Activated CD8-positive, alpha-beta T cell treated with anti-CD3 and anti-CD28 coated beads, Interleukin-2, amount 10 ng/mL, durations not matched to agents 7 days and 5 days (primary cell): Measurements from ENCODE around the gene TFCP2L1. TPM values are rescaled to one million over a fixed set of nuclear protein-coding genes. Genes with fewer than 3 reads are reported as not detected.
A peak's percentile ranks its signal among the peaks of the same experiment; 100 is the strongest.
"Not testable (repeated sequence)": the region's sequence is repeated elsewhere in the genome, so short reads cannot be mapped to it uniquely, and the experiment has no call there.

Experiments
- ATAC-seq: fragments of 150-1000 bp; cut with Tn5 transposase; one replicate; pipeline ENCODE4 v1.10.0; 2021; ENCODE audit warnings: moderate library complexity
- CTCF ChIA-PET: fragments of 350-600 bp; sonication (Branson Sonifier 250); formaldehyde crosslinking; loops from one replicate; lab custom pipeline; 2021; ENCODE audit warnings: antibody characterized with exemption; lab: Charles Lee
- POLR2A ChIA-PET: fragments of 350-600 bp; sonication (Branson Sonifier 250); formaldehyde crosslinking; loops from one replicate; lab custom pipeline; 2021; ENCODE audit warnings: antibody characterized with exemption; lab: Charles Lee
- DNase-seq: peaks from one replicate; pipeline ENCODE4 v3.0.0-alpha.2; 2020
- H3K27ac Mint-ChIP-seq: one replicate; pipeline ENCODE4 v1.8.0; 2021; ENCODE audit warnings: mild to moderate bottlenecking, mixed read lengths
- H3K27me3 Mint-ChIP-seq: one replicate; pipeline ENCODE4 v1.8.0; 2021; ENCODE audit warnings: low read depth, mixed read lengths
- H3K36me3 Mint-ChIP-seq: one replicate; pipeline ENCODE4 v1.8.0; 2021; ENCODE audit warnings: low read depth, mixed read lengths
- H3K4me1 Mint-ChIP-seq: one replicate; pipeline ENCODE4 v1.8.0; 2021; ENCODE audit warnings: low read depth, mixed read lengths
- H3K4me3 Mint-ChIP-seq: one replicate; pipeline ENCODE4 v1.8.0; 2021; ENCODE audit warnings: mild to moderate bottlenecking, mixed read lengths
- H3K9me3 Mint-ChIP-seq: one replicate; pipeline ENCODE4 v1.8.0; 2022; ENCODE audit warnings: mixed read lengths; ENCODE audit not compliant: insufficient read depth
- total RNA-seq, 2 experiments: library from RNA; stranded (reverse); gene quantifications; one replicate each; pipeline ENCODE4 v1.2.3, GENCODE V29; 2021

Gene TFCP2L1
- total RNA-seq, 2 experiments from 2014 or later, result 0.16 TPM; not detected in 1

DNA sequence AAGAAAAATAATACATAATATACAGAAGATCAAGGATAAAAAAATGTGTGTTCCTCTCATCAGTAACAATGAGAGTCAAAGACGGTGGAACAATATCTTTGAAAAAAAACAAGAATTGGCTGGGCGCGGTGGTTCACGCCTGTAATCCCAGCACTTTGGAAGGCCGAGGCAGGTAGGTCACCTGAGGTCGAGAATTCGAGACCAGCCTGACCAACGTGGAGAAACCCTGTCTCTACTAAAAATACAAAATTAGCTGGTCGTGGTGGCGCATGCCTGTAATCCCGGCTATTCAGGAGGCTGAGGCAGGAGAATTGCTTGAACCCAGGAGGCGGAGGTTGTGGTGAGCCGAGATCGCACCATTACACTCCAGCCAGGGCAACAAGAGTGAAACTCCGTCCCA, 28.7 kb upstream of the TFCP2L1 start:
- ATAC-seq, H3K4me3 Mint-ChIP-seq, DNase-seq, H3K27ac Mint-ChIP-seq, POLR2A ChIA-PET, H3K9me3 Mint-ChIP-seq, H3K4me1 Mint-ChIP-seq, H3K36me3 Mint-ChIP-seq, CTCF ChIA-PET: not testable (repeated sequence)
- H3K27me3 Mint-ChIP-seq, result peaks cover 15% of the 10 kb centered on the region

DNA sequence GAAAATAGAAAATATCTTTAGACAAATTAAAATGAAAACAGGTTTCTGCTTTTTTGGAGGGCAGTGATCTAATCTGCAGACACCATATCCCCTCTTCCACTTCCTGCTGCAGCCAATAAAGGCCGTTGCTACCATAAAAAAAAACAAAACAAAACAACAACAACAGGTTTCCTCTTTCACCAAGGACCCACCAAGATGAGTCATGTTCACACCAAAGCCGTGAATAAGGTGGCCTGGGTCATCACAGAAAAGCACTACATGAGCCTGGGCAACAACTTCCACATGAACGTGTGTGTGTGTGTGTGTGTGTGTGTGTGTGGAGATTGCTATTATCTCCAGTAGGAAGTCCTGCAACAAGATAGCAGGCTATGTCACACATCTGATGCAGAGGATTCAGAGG, 24.8 kb upstream of the TFCP2L1 start:
- no peak for DNase-seq
- peaks cover 34% of the 10 kb centered on the region for H3K27me3 Mint-ChIP-seq
- peak; percentile 44 for ATAC-seq
- ChIA-PET POLR2A (no interaction called here), CTCF (no interaction called here)
- H3K4me1 Mint-ChIP-seq, result peaks cover 3% of the 10 kb centered on the region
- H3K27ac Mint-ChIP-seq, result no peak overlapping the region
- no peak overlapping the region for H3K4me3 Mint-ChIP-seq
- no peaks in the 10 kb centered on the region for H3K36me3 Mint-ChIP-seq
- H3K9me3 Mint-ChIP-seq, result no peaks in the 10 kb centered on the region

DNA sequence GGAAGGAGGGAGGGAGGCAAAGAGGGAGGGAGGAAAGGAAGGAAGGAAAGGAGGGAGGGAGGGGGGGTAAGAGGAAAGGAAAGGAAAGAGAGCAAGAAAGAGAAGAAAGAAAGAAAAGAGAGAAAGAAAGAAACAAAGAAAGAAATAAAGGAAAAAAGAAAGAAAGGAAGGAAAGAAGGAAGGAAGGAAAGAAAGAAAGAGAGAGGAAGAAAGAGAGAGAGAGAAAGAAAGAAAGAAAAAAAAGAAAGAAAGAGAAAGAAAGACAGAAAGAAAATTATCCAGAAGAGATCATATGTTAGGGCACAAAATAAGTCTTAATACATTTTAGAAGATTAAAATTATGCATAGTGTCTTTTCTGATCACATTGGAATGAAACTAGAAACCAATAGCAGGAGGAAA, 24.3 kb upstream of the TFCP2L1 start:
- ChIA-PET POLR2A (no interaction called here), CTCF (no interaction called here)
- H3K4me3 Mint-ChIP-seq, result no peak overlapping the region
- H3K9me3 Mint-ChIP-seq, result no peaks in the 10 kb centered on the region
- H3K4me1 Mint-ChIP-seq, result peaks cover 3% of the 10 kb centered on the region
- ATAC-seq, result no peak
- no peak for DNase-seq
- H3K27me3 Mint-ChIP-seq, result peaks cover 34% of the 10 kb centered on the region
- no peak overlapping the region for H3K27ac Mint-ChIP-seq
- H3K36me3 Mint-ChIP-seq, result no peaks in the 10 kb centered on the region

DNA sequence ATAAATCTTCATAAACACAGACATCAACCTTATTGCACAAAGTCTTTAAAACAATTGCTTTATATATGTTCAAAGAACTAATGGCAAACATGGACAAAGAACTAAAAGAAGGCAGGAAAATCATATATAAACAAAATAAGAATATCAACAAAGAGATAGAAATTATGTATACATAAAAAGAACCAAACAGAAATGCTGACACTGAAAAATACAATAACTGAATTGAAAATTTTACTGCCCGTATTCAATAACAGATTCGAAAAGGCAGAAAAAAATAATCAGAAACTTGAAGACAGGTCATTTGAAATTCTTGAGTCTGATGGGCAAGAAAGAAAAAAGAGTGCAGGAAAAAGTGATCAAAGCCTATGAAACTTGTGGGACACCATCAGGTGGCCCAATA, 22.0 kb upstream of the TFCP2L1 start:
- CTCF ChIA-PET, result no interaction called here
- no peak for ATAC-seq
- DNase-seq, result no peak
- H3K4me1 Mint-ChIP-seq, result peaks cover 3% of the 10 kb centered on the region
- no peaks in the 10 kb centered on the region for H3K9me3 Mint-ChIP-seq
- POLR2A ChIA-PET, result no interaction called here
- H3K27me3 Mint-ChIP-seq, result peaks cover 33% of the 10 kb centered on the region
- H3K27ac Mint-ChIP-seq, result no peak overlapping the region
- H3K4me3 Mint-ChIP-seq, result no peak overlapping the region
- H3K36me3 Mint-ChIP-seq, result no peaks in the 10 kb centered on the region

DNA sequence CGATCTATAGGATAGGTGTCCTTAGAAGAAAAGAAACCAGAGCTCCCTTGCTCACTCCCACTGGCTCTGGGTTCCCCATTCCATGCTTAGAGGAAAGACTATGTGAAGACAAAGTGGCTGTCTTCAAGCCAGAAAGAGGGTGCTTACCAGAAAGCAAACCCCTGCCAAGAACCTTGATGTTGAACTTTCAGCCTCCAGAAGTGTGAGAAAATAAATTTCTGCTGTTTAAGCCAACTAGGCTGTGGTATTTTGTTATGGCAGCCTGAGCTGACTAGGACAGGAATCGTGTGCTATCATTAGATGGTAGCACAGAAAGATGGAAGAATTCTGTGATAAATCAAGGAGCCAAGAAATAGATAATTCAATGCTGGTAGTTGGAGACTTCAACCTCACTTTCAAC, 19.9 kb upstream of the TFCP2L1 start:
- peaks cover 2% of the 10 kb centered on the region for H3K4me1 Mint-ChIP-seq
- POLR2A ChIA-PET, result no interaction called here
- no peak overlapping the region for H3K27ac Mint-ChIP-seq
- ATAC-seq (no peak), DNase-seq (no peak)
- no peak overlapping the region for H3K4me3 Mint-ChIP-seq
- H3K36me3 Mint-ChIP-seq, result no peaks in the 10 kb centered on the region
- CTCF ChIA-PET, result no interaction called here
- no peaks in the 10 kb centered on the region for H3K9me3 Mint-ChIP-seq
- peaks cover 30% of the 10 kb centered on the region for H3K27me3 Mint-ChIP-seq

DNA sequence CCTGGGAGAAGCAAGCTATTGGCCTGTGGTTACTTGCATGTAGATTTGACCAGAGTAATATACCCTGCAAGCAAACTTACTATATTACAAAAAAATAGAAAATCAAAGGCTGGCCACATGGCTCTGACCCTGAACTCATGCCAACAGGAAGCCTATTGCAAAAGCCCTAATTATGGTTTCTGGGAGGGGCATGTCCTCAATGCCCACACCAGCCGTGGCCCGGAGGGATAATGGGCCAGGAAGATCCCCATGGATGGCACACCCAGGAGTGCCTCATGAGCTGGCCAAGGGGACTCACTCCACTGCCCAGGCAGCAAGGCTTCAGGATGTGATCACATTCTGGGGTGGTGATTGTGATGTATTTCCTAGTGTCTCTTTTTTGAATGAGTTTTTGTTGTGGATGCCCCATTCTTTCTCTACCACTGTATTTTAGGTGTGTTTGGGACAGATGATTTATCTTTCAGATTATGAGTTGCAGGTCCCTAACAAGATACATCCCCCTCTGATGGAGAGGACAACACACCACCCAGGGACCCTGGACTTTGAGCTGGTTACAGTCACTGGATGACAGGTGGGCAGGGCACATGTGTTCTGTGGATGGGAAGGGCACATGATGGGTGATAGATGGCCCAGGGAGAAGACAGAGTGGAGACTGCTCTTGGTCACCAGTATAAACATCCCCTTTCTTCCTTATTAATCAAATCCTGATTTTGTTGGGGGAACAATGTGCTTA, 18.7 kb upstream of the TFCP2L1 start:
- ChIA-PET POLR2A (no interaction called here), CTCF (interaction anchor here (0.7 kb wide), 1 partner anchor 53 kb away, joined by 3 read pairs; no protein-coding TSS in a partner anchor)
- no peak overlapping the region for H3K27ac Mint-ChIP-seq
- no peaks in the 10 kb centered on the region for H3K9me3 Mint-ChIP-seq
- peaks cover 23% of the 10 kb centered on the region for H3K27me3 Mint-ChIP-seq
- no peaks in the 10 kb centered on the region for H3K36me3 Mint-ChIP-seq
- H3K4me3 Mint-ChIP-seq, result no peak overlapping the region
- no peaks in the 10 kb centered on the region for H3K4me1 Mint-ChIP-seq
- DNase-seq (no peak), ATAC-seq (no peak)

DNA sequence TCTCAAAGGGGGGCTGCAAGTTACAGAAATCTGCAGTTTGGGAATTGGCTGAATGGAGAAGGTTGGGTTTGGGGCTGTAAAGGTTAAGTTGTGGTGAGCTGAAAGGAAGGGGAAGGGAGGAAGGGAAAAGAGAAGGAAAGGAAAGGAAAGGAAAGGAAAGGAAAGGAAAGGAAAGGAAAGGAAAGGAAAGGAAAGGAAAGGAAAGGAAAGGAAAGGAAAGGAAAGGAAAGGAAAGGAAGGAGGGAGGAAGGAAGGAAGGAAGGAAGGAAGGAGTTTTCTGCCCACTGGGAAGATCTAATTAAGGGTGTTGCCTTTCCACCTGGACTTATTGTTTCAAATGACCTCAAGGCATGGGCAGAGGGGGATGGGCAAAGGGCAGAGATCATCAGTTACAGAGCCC, 16.2 kb upstream of the TFCP2L1 start:
- H3K27me3 Mint-ChIP-seq, ATAC-seq, H3K4me1 Mint-ChIP-seq, H3K4me3 Mint-ChIP-seq, H3K9me3 Mint-ChIP-seq, DNase-seq, H3K27ac Mint-ChIP-seq, H3K36me3 Mint-ChIP-seq, POLR2A ChIA-PET: not testable (repeated sequence)
- CTCF ChIA-PET, result interaction anchor here (1.1 kb wide), 1 partner anchor 55 kb away, joined by 3 read pairs; no protein-coding TSS in a partner anchor

DNA sequence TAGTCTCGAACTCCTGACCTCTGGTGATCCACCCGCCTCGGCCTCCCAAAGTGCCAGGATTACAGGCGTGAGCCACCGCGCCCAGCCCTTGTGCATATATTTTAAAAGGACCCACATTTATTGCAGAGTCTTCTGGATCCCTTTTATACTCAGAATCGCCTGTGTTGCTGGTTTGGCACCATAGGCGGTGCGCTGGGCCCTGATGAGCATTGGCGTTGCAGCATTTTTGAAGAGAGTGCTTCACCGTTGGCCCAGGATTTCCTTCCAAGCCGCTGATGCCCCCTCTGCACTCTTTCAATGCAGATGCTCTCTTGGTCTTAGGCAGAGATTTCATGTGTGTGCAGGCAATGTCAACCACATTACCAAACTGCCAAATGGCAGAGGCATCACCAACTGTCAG, 13.5 kb upstream of the TFCP2L1 start:
- no peaks in the 10 kb centered on the region for H3K9me3 Mint-ChIP-seq
- H3K4me1 Mint-ChIP-seq, result no peaks in the 10 kb centered on the region
- ATAC-seq (no peak), DNase-seq (no peak)
- ChIA-PET POLR2A (no interaction called here), CTCF (interaction anchor here (0.7 kb wide), 1 partner anchor 11 kb away, joined by 3 read pairs; no protein-coding TSS in a partner anchor)
- peaks cover 5% of the 10 kb centered on the region for H3K27me3 Mint-ChIP-seq
- no peaks in the 10 kb centered on the region for H3K36me3 Mint-ChIP-seq
- no peak overlapping the region for H3K4me3 Mint-ChIP-seq
- no peak overlapping the region for H3K27ac Mint-ChIP-seq

DNA sequence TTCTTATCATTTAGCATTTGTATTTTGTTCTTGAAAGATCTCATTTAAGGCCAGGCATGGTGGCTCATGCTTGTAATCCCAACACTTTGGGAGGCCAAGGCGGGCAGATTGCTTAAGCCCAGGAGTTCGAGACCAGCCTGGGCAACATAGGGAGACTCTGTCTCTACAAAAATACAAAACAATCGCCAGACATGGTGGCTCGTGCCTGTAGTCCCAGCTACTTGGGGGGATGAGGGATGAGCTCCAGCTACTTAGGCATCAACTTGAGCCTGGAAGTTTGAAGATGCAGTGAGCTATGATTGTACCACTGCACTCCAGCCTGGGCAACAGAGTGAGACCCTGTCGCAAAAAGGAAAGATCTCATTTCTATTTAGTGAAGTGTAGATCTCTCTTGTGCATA, 12.9 kb upstream of the TFCP2L1 start:
- DNase-seq, H3K27ac Mint-ChIP-seq, H3K36me3 Mint-ChIP-seq, CTCF ChIA-PET, H3K4me1 Mint-ChIP-seq, POLR2A ChIA-PET, ATAC-seq, H3K27me3 Mint-ChIP-seq, H3K9me3 Mint-ChIP-seq, H3K4me3 Mint-ChIP-seq: not testable (repeated sequence)

DNA sequence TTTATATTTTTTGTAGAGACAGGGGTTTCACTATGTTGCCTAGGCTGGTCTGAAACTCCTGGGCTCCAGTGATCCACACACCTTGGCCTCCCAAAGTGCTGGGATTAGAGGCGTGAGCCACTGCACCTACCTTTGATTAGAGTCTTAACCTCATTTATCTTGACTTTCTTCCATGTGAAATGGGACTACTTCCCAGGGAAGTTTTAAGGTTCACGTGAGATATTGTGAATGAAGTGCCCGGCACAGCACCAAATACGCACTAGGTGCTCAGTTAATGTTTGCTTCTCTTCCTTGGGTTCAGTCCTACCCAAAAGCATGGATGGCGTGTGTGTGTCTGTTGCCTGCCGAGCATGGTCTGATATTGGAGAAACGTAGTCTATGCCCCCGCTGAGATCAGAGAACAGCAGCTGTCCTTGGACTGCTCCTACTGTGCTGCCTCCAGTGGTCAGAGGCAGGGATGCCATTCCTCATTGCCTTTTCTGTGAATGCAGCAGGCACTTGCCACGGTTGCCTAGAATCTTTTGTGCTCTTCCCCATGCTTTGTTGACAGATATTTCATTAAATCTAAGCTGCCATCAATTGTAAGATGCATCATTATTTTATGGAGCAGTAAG, 12.3 kb upstream of the TFCP2L1 start:
- no peak for ATAC-seq
- Mint-ChIP-seq H3K36me3 (no peaks in the 10 kb centered on the region), H3K27me3 (peaks cover 5% of the 10 kb centered on the region), H3K4me1 (no peaks in the 10 kb centered on the region), H3K27ac (no peak overlapping the region), H3K4me3 (no peak overlapping the region), H3K9me3 (no peaks in the 10 kb centered on the region)
- CTCF ChIA-PET, result no interaction called here
- DNase-seq, result no peak
- POLR2A ChIA-PET, result no interaction called here

DNA sequence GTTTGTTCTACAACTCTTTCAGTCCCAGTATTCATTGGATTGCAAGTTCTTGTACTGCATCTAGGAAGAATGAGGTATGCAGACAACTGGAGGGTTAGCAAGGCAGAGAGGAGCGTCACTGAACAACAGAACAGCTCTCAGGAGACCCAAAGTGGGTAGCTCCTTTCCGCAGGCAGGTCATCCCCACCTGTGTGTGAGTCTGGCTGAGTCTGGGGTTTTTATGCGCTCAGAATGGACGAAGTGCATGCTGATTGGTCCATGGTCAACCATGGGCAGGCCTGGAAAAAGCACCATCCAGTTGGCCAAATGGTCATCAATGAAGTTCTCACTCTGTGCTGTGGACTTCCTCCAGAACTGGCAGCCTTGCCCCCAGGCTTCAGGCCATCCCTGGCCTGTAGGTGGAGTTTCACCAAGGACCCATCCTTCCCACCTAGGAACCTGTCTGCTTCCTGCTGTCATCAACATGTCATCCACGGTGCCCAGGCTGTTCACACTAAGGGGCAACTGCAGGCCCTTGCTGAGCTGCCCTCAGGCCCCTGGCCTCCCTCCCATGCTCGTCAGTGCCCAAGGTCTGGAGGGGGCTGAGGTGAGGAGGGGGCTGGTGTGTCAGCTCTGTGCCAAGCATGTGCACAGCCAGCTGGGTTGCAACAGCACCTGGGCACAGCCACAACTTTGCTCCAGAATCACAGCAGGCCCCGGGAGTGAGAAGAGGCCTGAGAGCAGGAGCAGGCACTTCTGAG, 11.1 kb upstream of the TFCP2L1 start:
- CTCF ChIA-PET, result no interaction called here
- peaks cover 2% of the 10 kb centered on the region for H3K27me3 Mint-ChIP-seq
- no peaks in the 10 kb centered on the region for H3K36me3 Mint-ChIP-seq
- DNase-seq, result no peak
- no peak for ATAC-seq
- H3K9me3 Mint-ChIP-seq, result no peaks in the 10 kb centered on the region
- POLR2A ChIA-PET, result no interaction called here
- H3K27ac Mint-ChIP-seq, result no peak overlapping the region
- H3K4me3 Mint-ChIP-seq, result no peak overlapping the region
- H3K4me1 Mint-ChIP-seq, result no peaks in the 10 kb centered on the region
